ENCODE data around the gene PLD3.
"Not testable (repeated sequence)": the region's sequence is repeated elsewhere in the genome, so short reads cannot be mapped to it uniquely, and the experiment has no call there.

Gene PLD3

DNA sequence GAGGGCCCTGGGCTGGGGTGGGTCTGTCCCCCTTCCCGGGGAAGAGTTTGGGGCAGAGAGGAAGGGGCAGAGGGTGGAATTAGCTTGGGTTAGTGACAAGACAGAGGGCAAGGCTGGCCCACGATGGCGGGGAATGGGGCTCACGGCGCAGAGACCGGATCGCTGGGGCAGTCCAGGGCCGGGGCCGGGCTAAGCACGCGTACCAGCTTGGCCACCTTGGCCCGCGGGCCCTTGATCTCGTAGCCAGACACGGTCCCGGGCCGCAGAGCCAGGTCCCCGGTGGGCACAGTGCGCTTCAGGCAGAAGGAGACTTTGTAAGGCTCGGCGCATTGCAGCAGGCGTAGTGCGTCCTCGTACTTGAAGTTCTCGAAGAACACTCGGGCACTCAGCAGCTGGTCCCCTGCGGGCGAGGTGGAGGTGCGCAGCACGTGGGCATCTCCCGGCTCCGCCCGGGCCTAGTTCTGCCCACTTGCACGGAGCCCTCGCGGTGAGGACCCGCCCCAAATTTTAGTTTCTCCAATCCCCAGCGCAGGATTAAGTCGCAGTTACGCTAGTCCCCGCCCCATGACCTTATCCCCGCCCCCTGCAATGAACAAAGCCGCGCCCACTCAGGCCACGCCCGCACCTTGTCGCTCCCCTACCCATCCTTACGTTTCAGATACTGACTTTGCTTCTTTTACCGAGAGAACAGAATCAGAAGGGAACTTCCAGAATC is 50.1 kb downstream of the PLD3 start:
- TF ChIP-seq, protein P1, sequence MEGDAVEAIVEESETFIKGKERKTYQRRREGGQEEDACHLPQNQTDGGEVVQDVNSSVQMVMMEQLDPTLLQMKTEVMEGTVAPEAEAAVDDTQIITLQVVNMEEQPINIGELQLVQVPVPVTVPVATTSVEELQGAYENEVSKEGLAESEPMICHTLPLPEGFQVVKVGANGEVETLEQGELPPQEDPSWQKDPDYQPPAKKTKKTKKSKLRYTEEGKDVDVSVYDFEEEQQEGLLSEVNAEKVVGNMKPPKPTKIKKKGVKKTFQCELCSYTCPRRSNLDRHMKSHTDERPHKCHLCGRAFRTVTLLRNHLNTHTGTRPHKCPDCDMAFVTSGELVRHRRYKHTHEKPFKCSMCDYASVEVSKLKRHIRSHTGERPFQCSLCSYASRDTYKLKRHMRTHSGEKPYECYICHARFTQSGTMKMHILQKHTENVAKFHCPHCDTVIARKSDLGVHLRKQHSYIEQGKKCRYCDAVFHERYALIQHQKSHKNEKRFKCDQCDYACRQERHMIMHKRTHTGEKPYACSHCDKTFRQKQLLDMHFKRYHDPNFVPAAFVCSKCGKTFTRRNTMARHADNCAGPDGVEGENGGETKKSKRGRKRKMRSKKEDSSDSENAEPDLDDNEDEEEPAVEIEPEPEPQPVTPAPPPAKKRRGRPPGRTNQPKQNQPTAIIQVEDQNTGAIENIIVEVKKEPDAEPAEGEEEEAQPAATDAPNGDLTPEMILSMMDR (IDR thresholded peaks at IDR 0.05; ENCODE audit: low read depth, low read length, missing control alignments) = no peak
- DNase-seq = peak; percentile 25
- H3K36me3 ChIP-seq (replicated peaks) = no peaks in the 10 kb centered on the region
- in situ Hi-C loops (cut with HindIII; ENCODE audit: low pct_ligation_motif_present, low sequenced_read_pairs) = no loop called here
- H3K27ac ChIP-seq = no peak overlapping the region
- H3K27me3 ChIP-seq (replicated peaks) = no peaks in the 10 kb centered on the region
- peak overlapping the region; percentile 20 for H3K4me3 ChIP-seq (ENCODE audit: low read depth, low read length)

DNA sequence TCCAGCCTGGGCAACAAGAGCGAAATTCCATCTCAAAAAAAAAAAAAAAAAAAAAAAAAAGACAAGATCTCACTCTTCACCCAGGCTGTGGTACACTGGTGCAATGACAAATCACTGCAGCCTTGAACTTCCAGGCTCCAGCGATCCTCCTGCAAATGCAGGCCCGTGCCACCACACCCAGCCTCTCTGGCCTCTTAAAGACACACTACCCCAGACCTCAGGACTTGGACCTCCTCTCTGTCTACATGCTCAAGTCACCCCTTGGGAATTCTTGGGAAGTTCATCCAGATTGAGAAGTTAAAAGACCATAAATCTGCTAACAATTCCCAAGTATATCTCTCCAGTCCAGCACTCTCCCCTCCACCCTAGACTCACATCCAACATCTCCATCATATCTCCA is 52.1 kb downstream of the PLD3 start:
- DNase-seq = no peak

DNA sequence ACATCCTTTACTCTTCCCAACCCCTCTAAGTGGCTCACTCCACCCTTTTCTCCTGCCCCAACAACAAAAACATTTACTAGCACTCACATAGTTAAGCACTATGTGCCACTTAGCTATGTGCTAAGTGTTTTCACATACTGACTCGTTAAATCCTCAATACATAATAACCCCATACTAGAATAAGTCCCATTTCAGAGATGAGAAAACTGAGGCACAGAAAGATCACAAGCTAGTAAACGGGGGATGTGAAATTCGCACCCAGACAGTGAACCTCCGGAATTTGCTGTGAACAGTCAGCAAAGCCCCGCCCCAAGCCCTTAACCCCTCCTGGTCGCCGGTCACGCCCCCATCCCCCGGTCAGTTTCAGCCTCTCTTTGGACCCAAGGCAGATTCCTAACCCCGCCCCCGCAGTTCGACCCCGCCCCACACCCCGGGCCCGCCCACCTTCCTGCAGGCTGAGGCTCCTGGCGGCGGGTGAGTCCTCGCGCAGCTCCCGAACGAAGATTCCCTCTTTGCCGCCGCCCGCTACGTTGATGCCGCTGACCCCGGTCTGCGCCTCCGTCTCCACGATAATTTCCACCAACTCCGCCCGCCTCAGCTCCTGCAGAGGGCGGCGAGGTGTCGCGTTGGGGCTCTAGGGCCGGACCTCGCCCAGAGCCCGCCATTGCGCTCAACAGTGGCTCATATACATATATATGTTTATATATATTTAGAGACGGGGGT is 54.9 kb downstream of the PLD3 start:
- peak; percentile 94 for DNase-seq
- peak overlapping the region; percentile 59 for H3K4me3 ChIP-seq (ENCODE audit: low read depth, low read length)
- H3K27ac ChIP-seq = peak overlapping the region; percentile 6
- no peaks in the 10 kb centered on the region for H3K36me3 ChIP-seq (replicated peaks)
- H3K27me3 ChIP-seq (replicated peaks) = no peaks in the 10 kb centered on the region
- TF ChIP-seq, protein P1 (IDR thresholded peaks at IDR 0.05; ENCODE audit: low read depth, low read length, missing control alignments) = no peak
- in situ Hi-C loops (cut with HindIII; ENCODE audit: low pct_ligation_motif_present, low sequenced_read_pairs) = no loop called here

More for the DNA sequence above, 52.1 kb downstream of the PLD3 start:
- no peak overlapping the region for H3K4me3 ChIP-seq (ENCODE audit: low read depth, low read length)
- TF ChIP-seq, protein P1 (IDR thresholded peaks at IDR 0.05; ENCODE audit: low read depth, low read length, missing control alignments) = no peak
- in situ Hi-C loops (cut with HindIII; ENCODE audit: low pct_ligation_motif_present, low sequenced_read_pairs) = no loop called here
- no peaks in the 10 kb centered on the region for H3K36me3 ChIP-seq (replicated peaks)
- no peak overlapping the region for H3K27ac ChIP-seq
- H3K27me3 ChIP-seq (replicated peaks) = no peaks in the 10 kb centered on the region

DNA sequence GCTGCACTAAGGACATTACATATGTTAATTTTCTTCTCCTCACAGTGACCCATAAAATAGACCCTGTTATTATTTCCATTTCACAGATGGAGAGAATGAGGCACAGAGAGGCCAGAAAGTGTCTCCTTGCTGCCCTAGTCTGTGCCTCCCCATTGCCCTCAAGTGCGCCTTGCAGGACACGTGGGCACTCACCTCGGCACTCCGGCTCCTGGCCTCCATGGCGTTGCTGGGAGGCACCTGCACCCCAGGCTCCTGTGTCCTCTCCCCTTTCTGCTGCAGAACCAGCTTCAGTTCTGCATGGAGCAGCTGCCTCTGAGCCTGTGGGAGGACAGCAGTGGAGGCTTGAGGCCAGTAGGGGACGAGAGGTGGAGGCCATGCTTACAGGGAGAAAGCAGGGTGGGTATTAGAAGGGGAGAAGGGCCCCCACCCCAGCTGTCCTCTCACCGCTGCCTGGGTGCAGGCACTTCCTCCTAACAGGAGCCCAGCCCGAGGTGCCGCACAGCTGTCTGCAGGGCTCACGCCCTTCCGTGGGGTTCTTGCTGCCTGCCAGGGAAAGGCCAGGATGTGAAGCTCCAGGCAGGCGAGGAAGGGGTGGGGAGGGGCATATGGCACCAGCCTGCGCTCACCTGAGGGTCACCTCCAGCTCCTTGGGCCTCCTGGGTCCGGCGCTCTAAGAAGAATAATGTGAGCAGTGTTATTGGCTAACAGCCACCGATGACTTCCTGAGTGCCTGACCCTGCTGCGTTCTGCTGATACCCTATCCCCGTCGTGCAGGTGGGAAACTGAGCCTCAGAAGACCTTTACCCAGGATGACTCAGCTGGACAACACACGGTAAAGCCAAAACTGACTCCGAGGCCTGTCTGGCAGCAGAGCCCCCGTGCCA is 59.5 kb downstream of the PLD3 start:
- no peaks in the 10 kb centered on the region for H3K27me3 ChIP-seq (replicated peaks)
- in situ Hi-C loops (cut with HindIII; ENCODE audit: low pct_ligation_motif_present, low sequenced_read_pairs) = no loop called here
- H3K36me3 ChIP-seq (replicated peaks) = no peaks in the 10 kb centered on the region
- TF ChIP-seq, protein P1 (IDR thresholded peaks at IDR 0.05; ENCODE audit: low read depth, low read length, missing control alignments) = no peak
- H3K4me3 ChIP-seq (ENCODE audit: low read depth, low read length) = no peak overlapping the region
- H3K27ac ChIP-seq = no peak overlapping the region
- DNase-seq = no peak

DNA sequence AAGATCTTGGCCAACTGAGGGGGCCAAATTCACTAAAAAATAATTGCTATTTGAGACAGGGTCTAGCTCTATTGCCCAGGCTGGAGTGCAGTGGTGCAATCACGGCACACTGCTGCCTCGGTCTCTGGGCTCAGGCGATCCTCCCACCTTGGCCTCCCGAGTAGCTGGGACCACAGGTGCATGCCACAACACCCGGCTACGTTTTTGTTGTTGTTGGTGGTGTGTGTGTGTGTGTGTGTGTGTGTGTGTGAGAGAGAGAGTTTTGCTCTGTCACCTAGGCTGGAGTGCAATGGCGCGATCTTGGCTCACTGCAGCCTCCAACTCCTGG is 60.1 kb downstream of the PLD3 start:
- in situ Hi-C loops (cut with HindIII; ENCODE audit: low pct_ligation_motif_present, low sequenced_read_pairs); H3K27ac ChIP-seq; H3K4me3 ChIP-seq (ENCODE audit: low read depth, low read length); H3K27me3 ChIP-seq (replicated peaks); H3K36me3 ChIP-seq (replicated peaks); DNase-seq: not testable (repeated sequence)

DNA sequence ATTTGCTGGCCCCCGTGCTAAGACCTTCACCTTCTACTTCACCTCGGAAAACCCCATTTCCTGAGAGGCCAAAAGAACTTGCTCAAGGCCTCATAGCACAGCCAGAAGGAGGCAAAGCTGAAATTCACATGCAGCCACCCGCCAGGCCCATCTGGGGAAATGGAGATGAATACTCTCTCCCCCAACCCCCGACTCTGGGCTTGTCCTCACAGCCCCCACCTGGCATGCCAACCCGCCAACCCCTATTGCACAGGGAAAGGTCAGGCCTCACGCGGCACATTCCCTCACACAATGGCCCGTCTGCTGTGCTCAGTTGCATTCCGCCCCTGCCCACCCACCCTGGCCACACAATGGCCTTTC is 61.5 kb downstream of the PLD3 start:
- no peak for DNase-seq
- Histone ChIP-seq H3K36me3 (replicated peaks) (no peaks in the 10 kb centered on the region), H3K27me3 (replicated peaks) (no peaks in the 10 kb centered on the region), H3K27ac (no peak overlapping the region), H3K4me3 (ENCODE audit: low read depth, low read length) (no peak overlapping the region)
- in situ Hi-C loops (cut with HindIII; ENCODE audit: low pct_ligation_motif_present, low sequenced_read_pairs) = no loop called here
- TF ChIP-seq, protein P1 (IDR thresholded peaks at IDR 0.05; ENCODE audit: low read depth, low read length, missing control alignments) = no peak
